Effector memory CD8-positive, alpha-beta T cell (primary cell): ENCODE data around the gene TIMM44.

Source experiments
- ATAC-seq: fragments of 150-1000 bp; cut with Tn5 transposase; replicated peaks from 2 replicates; pipeline ENCODE4 v1.10.0; 2021; ENCODE audit warnings: mild to moderate bottlenecking, moderate library complexity
- DNase-seq, 3 experiments: peaks; one replicate each; pipeline ENCODE4 v3.0.0; 2021
- H3K27ac Mint-ChIP-seq, 2 donors: one replicate each; pipeline ENCODE4 v1.8.0; 2022; ENCODE audit warnings: mild to moderate bottlenecking in 2 of 2, mixed read lengths in 2 of 2, moderate library complexity in 2 of 2
- H3K27me3 Mint-ChIP-seq, 2 donors: one replicate each; pipeline ENCODE4 v1.8.0; 2022; ENCODE audit warnings: mixed read lengths in 2 of 2
- H3K36me3 Mint-ChIP-seq: one replicate; pipeline ENCODE4 v1.8.0; 2022; ENCODE audit warnings: mild to moderate bottlenecking, moderate library complexity, mixed read lengths; ENCODE audit not compliant: insufficient read depth
- H3K4me1 Mint-ChIP-seq, 2 donors: one replicate each; pipeline ENCODE4 v1.8.0; 2022; ENCODE audit warnings: low read depth in 2 of 2, mixed read lengths in 2 of 2
- H3K4me3 Mint-ChIP-seq, 2 donors: one replicate each; pipeline ENCODE4 v1.8.0; 2022; ENCODE audit warnings: mild to moderate bottlenecking in 2 of 2, mixed read lengths in 2 of 2, moderate library complexity in 2 of 2
- H3K9me3 Mint-ChIP-seq, 2 donors: one replicate each; pipeline ENCODE4 v1.8.0; 2022; ENCODE audit warnings: mixed read lengths in 2 of 2

The TIMM44 gene

DNA sequence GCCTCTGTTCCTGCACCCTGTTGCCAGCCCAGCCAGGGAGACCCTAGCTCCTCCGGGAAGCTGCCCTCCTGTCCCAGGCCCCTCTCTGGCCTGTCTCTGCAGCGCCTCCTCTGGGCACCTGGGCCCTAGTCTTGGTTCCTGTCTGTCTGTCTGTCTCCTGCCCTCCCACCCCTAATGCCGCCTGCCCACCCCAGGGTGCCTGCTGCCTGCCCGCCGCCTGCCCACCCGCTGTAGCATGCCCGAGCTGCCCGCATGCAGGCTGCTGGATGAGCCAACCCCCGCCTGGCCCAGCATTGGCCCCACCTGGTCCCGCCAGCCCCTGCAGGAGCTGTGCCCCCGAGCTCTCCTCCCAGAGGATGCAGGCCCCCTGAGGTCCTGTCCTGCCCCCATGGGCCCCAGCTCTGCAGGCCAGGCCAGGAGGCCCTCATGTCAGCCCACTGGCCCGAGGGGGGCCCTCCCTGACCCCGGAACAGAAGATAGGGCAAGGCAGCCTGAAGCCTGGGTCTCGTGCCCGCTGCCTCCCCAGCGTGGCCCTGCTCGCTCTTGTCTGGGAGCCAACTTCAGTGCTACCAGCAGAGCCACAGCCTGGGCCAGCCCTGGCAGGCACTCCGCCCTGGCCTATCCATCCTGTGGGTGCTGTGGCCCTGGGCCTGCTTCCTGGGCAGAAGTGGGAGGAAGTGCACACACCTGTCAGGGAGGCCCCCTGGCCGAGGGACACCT lies 34.6 kb downstream of the TIMM44 start:
- H3K27me3 Mint-ChIP-seq = no peaks in the 10 kb centered on the region
- peaks cover 23 to 33% of the 10 kb centered on the region in 2 donors for H3K4me1 Mint-ChIP-seq
- no peak for ATAC-seq
- DNase-seq = no peak
- no peaks in the 10 kb centered on the region for H3K9me3 Mint-ChIP-seq
- H3K27ac Mint-ChIP-seq = no peak overlapping the region
- H3K4me3 Mint-ChIP-seq = no peak overlapping the region
- peaks cover 71% of the 10 kb centered on the region for H3K36me3 Mint-ChIP-seq

DNA sequence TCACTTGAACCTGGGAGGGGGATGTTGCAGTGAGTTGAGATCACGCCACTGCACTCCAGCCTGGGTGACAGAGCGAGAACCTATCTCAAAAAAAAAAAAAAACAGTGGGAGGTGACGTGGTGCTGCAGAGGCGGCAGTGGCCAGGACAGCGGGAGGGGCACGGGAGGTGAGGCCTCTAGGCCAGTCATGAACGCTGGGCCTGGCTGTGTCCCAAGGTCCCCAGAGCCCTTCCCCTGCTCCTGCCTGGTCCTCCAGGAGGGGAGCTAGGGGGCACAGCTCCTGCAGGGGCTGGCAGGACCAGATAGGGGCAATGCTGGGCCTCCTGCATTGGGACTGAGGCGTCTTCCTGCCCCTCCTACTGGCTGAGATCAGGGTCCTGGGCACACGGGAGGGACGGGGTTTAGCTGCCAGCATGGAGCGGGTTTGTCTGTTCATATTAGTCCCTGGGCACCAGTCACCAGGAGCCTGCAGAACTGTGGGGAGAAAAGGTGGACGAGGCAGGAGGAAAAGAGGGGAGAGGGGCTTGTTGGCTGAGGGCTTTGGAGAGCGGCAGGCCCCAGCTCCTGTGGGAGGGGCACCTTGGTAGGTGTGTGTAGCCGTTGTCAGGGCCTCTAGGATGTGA lies 35.3 kb downstream of the TIMM44 start:
- H3K36me3 Mint-ChIP-seq = peaks cover 74% of the 10 kb centered on the region

DNA sequence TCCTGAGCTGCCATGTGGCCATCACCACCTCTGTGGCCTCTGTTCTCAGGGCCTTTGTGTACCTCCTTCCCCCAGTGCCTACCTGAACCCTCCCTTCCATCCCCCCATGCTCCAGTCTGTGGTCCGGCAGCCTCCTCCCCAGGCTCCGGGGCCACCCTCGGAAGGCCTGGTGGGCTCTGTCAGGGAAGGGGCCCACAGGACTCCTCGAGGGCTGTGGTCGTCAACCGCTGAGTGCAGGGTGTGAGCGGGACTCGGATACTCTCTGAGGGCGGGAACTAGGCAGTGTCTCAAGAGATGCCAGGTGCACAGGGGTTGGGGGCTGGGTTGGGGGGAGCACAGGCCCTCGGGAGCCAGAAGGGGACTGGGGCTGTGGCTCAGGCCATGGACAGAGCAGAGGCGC lies 35.9 kb downstream of the TIMM44 start:
- Mint-ChIP-seq H3K27ac (peak overlapping the region; percentile 58 to 75), H3K9me3 (no peaks in the 10 kb centered on the region), H3K27me3 (no peaks in the 10 kb centered on the region), H3K4me1 (peaks cover 29 to 41% of the 10 kb centered on the region in 2 donors), H3K4me3 (no peak overlapping the region), H3K36me3 (peaks cover 72% of the 10 kb centered on the region)
- DNase-seq (no peak), ATAC-seq (no peak)

More for the DNA sequence above, 35.3 kb downstream of the TIMM44 start:
- H3K9me3 Mint-ChIP-seq = no peaks in the 10 kb centered on the region
- no peak for ATAC-seq
- H3K4me3 Mint-ChIP-seq = no peak overlapping the region
- no peak for DNase-seq
- no peaks in the 10 kb centered on the region for H3K27me3 Mint-ChIP-seq
- peak overlapping the region; percentile 29 to 58 for H3K27ac Mint-ChIP-seq
- peaks cover 26 to 36% of the 10 kb centered on the region in 2 donors for H3K4me1 Mint-ChIP-seq

DNA sequence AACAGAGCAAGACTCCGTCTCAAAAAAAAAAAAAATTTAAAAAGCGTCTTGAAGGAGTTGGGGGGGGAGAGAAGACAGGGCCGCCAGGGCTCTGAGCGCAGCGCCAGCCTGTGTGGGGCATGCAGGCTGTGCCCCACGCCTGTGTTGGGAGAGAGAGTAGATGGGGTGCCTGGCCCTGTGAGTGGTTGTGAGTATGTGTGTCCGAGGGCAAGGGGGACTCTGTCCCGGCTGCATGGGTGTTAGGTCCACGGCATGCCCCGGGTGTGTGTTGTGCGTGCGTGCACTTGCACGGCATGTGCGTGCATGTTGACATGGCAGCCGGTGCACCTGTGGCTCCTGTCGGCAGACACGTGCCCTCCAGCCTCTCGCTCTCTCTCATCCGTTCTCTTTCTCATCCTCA lies 36.3 kb downstream of the TIMM44 start:
- ATAC-seq (no peak), DNase-seq (no peak)
- Mint-ChIP-seq H3K4me1 (peaks cover 29 to 41% of the 10 kb centered on the region in 2 donors), H3K27me3 (no peaks in the 10 kb centered on the region), H3K36me3 (peaks cover 71% of the 10 kb centered on the region), H3K27ac (peak overlapping the region; percentile 58 to 75), H3K4me3 (peak overlapping the region in 1 of 2 donors; percentile 38), H3K9me3 (no peaks in the 10 kb centered on the region)

DNA sequence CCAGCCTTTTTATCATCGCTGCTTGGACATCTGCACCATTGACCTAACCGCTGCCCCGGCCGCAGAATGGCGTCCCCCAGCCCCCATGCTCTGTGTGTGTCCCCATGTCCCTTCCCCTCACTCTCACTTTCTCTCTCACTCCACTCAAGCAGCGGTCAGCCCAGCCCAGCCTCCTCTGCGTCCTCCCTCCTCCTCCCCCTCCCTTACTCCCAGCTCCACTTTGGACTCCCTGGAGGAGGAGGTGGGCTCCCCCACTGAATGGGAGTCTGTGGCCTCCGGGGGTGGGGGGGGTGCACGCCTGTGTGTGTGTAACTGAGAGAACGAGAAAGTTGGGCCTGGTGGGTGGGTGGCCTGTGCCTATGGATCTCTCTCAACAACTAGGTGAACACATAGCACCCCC lies 37.6 kb downstream of the TIMM44 start:
- Mint-ChIP-seq H3K9me3 (no peaks in the 10 kb centered on the region), H3K27ac (peak overlapping the region; percentile 99), H3K27me3 (no peaks in the 10 kb centered on the region), H3K4me3 (peak overlapping the region; percentile 88 to 95), H3K4me1 (peaks cover 29 to 41% of the 10 kb centered on the region in 2 donors), H3K36me3 (peaks cover 63% of the 10 kb centered on the region)
- ATAC-seq (no peak), DNase-seq (no peak)

DNA sequence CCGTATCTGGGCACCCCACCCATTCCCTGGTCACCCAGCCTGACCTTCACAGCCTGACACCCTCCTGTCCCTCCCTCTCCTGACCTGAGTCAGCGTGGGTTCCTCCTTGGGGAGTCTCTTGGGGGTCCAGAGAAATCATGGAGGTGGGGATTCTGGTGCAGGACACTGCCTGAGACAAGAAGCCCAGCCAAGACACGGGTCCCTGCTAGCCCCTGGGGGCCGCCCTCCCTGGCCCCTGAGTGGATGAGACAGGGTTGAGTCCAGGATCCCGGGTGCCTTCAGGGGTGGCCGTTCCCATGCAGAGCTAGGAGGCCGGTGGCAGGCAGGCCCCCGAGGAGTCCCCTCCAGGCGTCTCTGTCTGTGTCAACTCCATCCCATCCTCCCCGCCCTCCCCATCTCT lies 38.2 kb downstream of the TIMM44 start:
- peaks cover 57% of the 10 kb centered on the region for H3K36me3 Mint-ChIP-seq
- peaks cover 29 to 36% of the 10 kb centered on the region in 2 donors for H3K4me1 Mint-ChIP-seq
- ATAC-seq = no peak

DNA sequence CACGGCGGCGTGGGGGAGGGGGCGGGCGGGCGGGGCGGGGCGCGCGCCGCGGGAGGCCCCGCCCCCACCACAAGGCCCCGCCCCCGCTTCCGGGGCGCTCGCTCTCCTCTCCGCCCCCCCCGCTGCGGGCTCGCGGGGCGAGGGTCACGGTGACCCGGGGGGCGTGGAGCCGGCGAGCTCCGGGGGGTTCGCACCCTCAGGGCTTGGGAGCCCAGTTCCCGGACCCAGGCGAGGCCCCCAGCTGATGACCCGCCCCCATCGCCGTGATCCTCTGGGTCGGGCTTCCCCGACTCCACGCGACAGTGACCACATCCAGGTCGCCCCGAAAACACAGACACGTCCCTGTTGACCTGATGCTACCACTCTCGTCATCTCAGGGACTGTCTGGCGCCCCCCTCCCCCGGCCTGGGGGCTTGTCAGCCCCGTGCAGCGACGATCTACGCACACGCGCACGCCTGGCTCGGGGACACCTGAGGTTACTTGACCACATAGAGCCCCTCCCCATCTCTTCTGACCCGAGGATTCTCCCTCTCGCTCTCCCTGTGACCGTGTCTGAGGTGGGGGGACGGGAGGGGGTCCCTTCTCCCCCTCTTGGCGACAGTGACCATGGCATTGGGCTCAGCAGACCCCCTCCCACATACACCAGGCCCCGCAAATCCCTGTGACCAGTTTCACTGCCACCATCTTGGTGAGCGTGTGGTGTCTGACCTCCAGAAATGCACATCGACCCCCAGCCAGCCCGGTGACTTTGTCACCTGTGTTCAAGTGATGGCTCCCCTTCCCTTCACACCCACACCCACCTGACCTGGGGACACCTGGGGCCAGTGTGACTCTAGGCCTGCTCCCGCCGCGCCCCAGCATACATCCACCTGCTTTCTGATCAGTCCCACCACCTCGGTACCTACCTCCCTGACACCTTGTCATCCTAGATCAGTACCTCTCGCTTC lies 39.1 kb downstream of the TIMM44 start:
- Mint-ChIP-seq H3K27me3 (no peaks in the 10 kb centered on the region), H3K9me3 (no peaks in the 10 kb centered on the region), H3K4me3 (peak overlapping the region; percentile 88 to 95), H3K4me1 (peaks cover 29 to 36% of the 10 kb centered on the region in 2 donors), H3K27ac (peak overlapping the region; percentile 99), H3K36me3 (peaks cover 54% of the 10 kb centered on the region)
- DNase-seq (peak; percentile 89 to 92 (median 89)), ATAC-seq (peak; percentile 81)

More for the DNA sequence above, 38.2 kb downstream of the TIMM44 start:
- DNase-seq = no peak
- H3K9me3 Mint-ChIP-seq = no peaks in the 10 kb centered on the region
- H3K4me3 Mint-ChIP-seq = peak overlapping the region; percentile 88 to 95
- peak overlapping the region; percentile 99 for H3K27ac Mint-ChIP-seq
- no peaks in the 10 kb centered on the region for H3K27me3 Mint-ChIP-seq

DNA sequence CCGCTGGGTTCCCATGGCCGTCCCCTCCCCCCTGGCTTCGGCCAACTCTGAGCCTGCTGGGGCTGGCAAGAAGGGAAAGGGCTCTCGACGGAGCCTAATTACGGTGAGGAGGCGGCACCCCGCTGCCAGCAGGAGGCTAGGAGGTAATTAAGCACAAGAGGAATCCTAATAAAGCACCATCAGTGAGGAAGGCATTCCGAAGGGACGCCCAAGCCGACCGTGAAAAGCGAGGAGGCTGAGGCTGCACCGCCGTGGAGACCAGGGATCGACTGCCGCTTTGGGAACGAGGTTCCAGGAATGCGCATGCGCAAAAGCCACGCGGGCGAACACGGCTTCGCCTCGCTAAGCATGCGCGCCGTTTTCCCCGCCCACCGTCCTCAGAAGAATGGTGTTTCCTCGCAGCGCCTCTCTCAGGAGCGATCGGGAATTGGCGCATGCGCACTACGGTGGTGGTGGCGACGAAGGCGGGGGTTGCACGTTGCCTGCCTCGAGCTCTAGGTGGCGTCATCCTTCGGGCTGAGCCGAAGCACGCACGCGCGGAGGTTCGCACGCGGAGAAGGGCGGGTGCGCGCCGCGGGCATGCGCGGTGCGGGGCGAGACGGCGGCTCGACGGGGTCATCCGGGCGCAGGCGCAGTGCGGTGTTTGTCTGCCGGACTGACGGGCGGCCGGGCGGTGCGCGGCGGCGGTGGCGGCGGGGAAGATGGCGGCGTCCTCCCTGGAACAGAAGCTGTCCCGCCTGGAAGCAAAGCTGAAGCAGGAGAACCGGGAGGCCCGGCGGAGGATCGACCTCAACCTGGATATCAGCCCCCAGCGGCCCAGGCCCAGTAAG lies 40.0 kb downstream of the TIMM44 start, which contains the start of gene MAP2K7:
TSS of gene MAP2K7 (plus strand) at position 634 of the 830 bp plus-strand sequence. CDS start at position 702, 68 bp downstream.
- peaks cover 49% of the 10 kb centered on the region for H3K36me3 Mint-ChIP-seq

DNA sequence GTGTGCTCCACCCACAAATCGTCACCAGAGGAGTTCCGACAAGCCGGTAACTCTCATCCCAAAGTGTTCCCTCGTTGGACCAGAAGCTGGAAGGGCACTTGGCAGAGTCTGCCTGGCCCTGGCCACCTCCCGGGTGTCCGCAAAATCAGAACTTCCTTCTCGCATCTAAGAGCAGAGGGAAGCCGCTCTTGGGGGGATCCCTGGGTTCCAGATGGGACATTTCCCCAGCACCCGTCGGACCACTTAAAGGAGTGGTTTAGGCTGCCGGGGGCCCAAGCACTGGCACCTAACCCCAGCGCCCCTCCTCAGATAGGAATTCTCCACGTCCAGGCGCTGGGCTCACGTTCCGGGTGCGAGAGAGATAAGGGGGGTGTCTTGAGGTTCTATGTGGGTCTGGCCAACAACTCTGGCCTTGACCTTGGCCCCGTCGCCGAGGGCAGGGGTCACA lies 40.6 kb downstream of the TIMM44 start:
- H3K9me3 Mint-ChIP-seq = no peaks in the 10 kb centered on the region
- peaks cover 43% of the 10 kb centered on the region for H3K36me3 Mint-ChIP-seq
- DNase-seq (no peak), ATAC-seq (no peak)
- peak overlapping the region; percentile 88 to 95 for H3K4me3 Mint-ChIP-seq
- peaks cover 26 to 36% of the 10 kb centered on the region in 2 donors for H3K4me1 Mint-ChIP-seq
- peak overlapping the region; percentile 99 for H3K27ac Mint-ChIP-seq
- H3K27me3 Mint-ChIP-seq = peaks cover under 1 to 2% of the 10 kb centered on the region in 2 donors

More for the DNA sequence above, 40.0 kb downstream of the TIMM44 start, which contains the start of gene MAP2K7:
- ATAC-seq (peak; percentile 66), DNase-seq (peak; percentile 100)
- no peaks in the 10 kb centered on the region for H3K27me3 Mint-ChIP-seq
- H3K4me3 Mint-ChIP-seq = peak within 1 kb of the TSS; percentile 88 to 95
- H3K4me1 Mint-ChIP-seq = peaks cover 29 to 36% of the 10 kb centered on the region in 2 donors
- no peaks in the 10 kb centered on the region for H3K9me3 Mint-ChIP-seq
- peak within 1 kb of the TSS; percentile 99 for H3K27ac Mint-ChIP-seq

DNA sequence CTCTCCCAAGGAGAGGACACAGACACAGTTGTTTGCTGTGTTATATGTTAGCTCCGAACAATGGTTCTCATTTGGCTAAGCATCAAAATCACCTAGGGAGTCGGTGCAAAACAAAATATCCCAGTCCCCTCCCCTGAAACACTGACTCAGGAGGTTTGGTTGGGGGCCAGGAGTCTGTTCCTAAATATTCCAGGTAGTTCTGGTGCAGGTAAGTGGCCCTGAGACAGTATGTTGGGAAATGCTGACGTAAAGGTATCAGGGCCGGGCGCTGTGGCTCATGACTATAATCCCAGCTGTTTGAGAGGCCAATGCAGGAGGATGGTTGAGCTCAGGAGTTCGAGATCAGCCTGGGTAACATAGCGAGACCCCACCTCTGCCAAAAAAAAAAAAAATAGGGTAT lies 42.1 kb downstream of the TIMM44 start:
- peaks cover 5 to 9% of the 10 kb centered on the region in 2 donors for H3K27me3 Mint-ChIP-seq
- peak overlapping the region in 1 of 2 donors; percentile 95 for H3K4me3 Mint-ChIP-seq
- H3K4me1 Mint-ChIP-seq = peaks cover 25 to 26% of the 10 kb centered on the region in 2 donors
- H3K36me3 Mint-ChIP-seq = peaks cover 34% of the 10 kb centered on the region
- no peak overlapping the region for H3K27ac Mint-ChIP-seq
- ATAC-seq (no peak), DNase-seq (no peak)
- H3K9me3 Mint-ChIP-seq = no peaks in the 10 kb centered on the region

DNA sequence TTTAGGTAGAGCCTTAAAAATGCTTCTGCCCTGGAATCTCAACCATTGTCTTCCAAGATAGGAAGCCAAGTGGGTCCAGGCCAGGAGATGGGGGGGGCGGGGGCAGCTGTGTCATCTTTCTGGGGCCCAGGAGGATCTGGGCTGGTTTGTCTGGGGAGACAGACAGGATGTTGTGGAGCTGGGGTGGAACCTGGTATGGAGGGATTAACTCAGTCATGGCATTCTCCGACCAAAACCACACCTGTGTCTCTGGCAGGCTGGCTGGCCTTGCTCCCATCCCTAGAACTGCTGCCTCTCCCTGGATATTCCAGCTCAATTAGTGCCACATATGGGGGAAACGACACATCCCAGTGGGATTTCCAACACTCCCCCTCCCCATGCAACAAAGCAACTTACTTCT lies 42.5 kb downstream of the TIMM44 start:
- no peak for ATAC-seq
- H3K4me1 Mint-ChIP-seq = peaks cover 22 to 24% of the 10 kb centered on the region in 2 donors
- H3K36me3 Mint-ChIP-seq = peaks cover 31% of the 10 kb centered on the region
- H3K9me3 Mint-ChIP-seq = no peaks in the 10 kb centered on the region
- DNase-seq = no peak
- no peak overlapping the region for H3K4me3 Mint-ChIP-seq
- H3K27ac Mint-ChIP-seq = no peak overlapping the region
- peaks cover 6 to 9% of the 10 kb centered on the region in 2 donors for H3K27me3 Mint-ChIP-seq

DNA sequence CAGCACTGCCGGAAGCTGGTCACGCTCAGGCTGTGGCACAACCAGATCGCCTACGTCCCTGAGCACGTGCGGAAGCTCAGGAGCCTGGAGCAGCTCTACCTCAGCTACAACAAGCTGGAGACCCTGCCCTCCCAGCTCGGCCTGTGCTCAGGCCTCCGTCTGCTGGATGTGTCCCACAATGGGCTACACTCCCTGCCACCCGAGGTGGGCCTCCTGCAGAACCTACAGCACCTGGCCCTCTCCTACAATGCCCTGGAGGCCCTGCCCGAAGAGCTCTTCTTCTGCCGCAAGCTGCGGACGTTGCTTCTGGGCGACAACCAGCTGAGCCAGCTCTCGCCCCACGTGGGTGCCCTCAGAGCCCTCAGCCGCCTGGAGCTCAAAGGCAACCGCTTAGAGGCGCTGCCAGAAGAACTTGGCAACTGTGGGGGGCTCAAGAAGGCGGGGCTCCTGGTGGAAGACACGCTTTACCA lies 43.0 kb downstream of the TIMM44 start:
- Mint-ChIP-seq H3K4me3 (no peak overlapping the region), H3K27ac (no peak overlapping the region), H3K27me3 (peaks cover 11 to 14% of the 10 kb centered on the region in 2 donors), H3K9me3 (no peaks in the 10 kb centered on the region), H3K4me1 (peaks cover 17 to 19% of the 10 kb centered on the region in 2 donors), H3K36me3 (peaks cover 27% of the 10 kb centered on the region)
- ATAC-seq = no peak
- DNase-seq = no peak
